K562 (cell line): ENCODE measurements around the gene CDCP1. TPM values are rescaled to one million over a fixed set of nuclear protein-coding genes. Genes with fewer than 3 reads are reported as not detected.
A peak's percentile ranks its signal among the peaks of the same experiment; 100 is the strongest.

ENCODE experiments used
- BACH1 ChIP-seq: fragments of 200-800 bp; sonication (Bioruptor generic); IDR thresholded peaks from 2 replicates; pipeline ENCODE4 v1.6.1; 2016; ENCODE audit warnings: missing genetic modification characterization, missing compliant biosample characterization
- BRD4 ChIP-seq: fragments of 200-600 bp; sonication (generic); IDR thresholded peaks from 2 replicates; pipeline ENCODE4 v1.6.1; 2017; ENCODE audit warnings: inconsistent platforms
- CBX3 ChIP-seq, 2 experiments: IDR thresholded peaks; 1 replicate in 1 of 2; 2 replicates in 1 of 2; pipeline ENCODE4 v1.6.1; 2012; ENCODE audit warnings: inconsistent platforms in 2 of 2, low read length in 2 of 2, borderline replicate concordance in 1 of 2, control low read depth in 1 of 2
- DNMT1 ChIP-seq: fragments of 450-650 bp; IDR thresholded peaks from 2 replicates; pipeline ENCODE4 v1.6.1; 2016; ENCODE audit warnings: antibody characterized with exemption, mild to moderate bottlenecking
- EP300 ChIP-seq: IDR thresholded peaks from 2 replicates; pipeline ENCODE4 v1.6.1; 2012; ENCODE audit warnings: low read length, improper control_type of control experiment
- ETV6 ChIP-seq, 3 experiments: fragments of 150-350 bp in 1 of 3; sonication (generic) in 1 of 3; formaldehyde crosslinking in 1 of 3; IDR thresholded peaks; 2 replicates each; pipeline versions ENCODE4 v1.6.1 to v1.8.0; 2014 to 2022; ENCODE audit warnings: borderline replicate concordance in 2 of 3, low read depth in 2 of 3, antibody characterized with exemption in 1 of 3, low read length in 1 of 3, mild to moderate bottlenecking in 1 of 3, missing genetic modification reagents in 1 of 3
- KLF16 ChIP-seq: IDR thresholded peaks from 2 replicates; pipeline ENCODE4 v1.6.1; 2016; ENCODE audit warnings: antibody characterized with exemption
- LARP7 ChIP-seq: fragments of 450-650 bp; IDR thresholded peaks from 2 replicates; pipeline ENCODE4 v1.6.1; 2016
- PTTG1 ChIP-seq: fragments of 450-650 bp; IDR thresholded peaks from 2 replicates; pipeline ENCODE4 v1.6.1; 2016; ENCODE audit warnings: low read depth, mild to moderate bottlenecking, missing genetic modification characterization, missing compliant biosample characterization
- RBFOX2 ChIP-seq: fragments of 200-400 bp; formaldehyde crosslinking; IDR thresholded peaks from 2 replicates; pipeline ENCODE4 v1.6.1; 2017; ENCODE audit warnings: low read depth, mild to moderate bottlenecking, low read length, moderate library complexity
- RFX1 ChIP-seq: fragments of 450-650 bp; IDR thresholded peaks from 2 replicates; pipeline ENCODE4 v1.6.1; 2016; ENCODE audit warnings: mild to moderate bottlenecking, moderate library complexity
- SRSF9 ChIP-seq: fragments of 200-400 bp; formaldehyde crosslinking; IDR thresholded peaks from 2 replicates; pipeline ENCODE4 v1.6.1; 2017; ENCODE audit warnings: low read depth, low read length, borderline replicate concordance
- TAF7 ChIP-seq: fragments of 450-650 bp; IDR thresholded peaks from 2 replicates; pipeline ENCODE4 v1.6.1; 2016; ENCODE audit warnings: missing genetic modification characterization, missing compliant biosample characterization
- YBX1 ChIP-seq: fragments of 450-650 bp; IDR thresholded peaks from 2 replicates; pipeline ENCODE4 v1.7.1; 2016; ENCODE audit warnings: mild to moderate bottlenecking
- ZKSCAN1 ChIP-seq: fragments of 150-350 bp; IDR thresholded peaks from 2 replicates; pipeline ENCODE4 v1.6.1; 2016; ENCODE audit warnings: low read depth, low read length
- ZNF124 ChIP-seq: sonication (generic); formaldehyde crosslinking; IDR thresholded peaks from 2 replicates; pipeline ENCODE4 v1.8.1; 2022; ENCODE audit warnings: missing genetic modification reagents
- ZNF134 ChIP-seq: fragments of 250-450 bp; sonication (Bioruptor Pico); conservative IDR thresholded peaks from 2 replicates; pipeline ENCODE4 v1.4.0; 2020
- ZNF3 ChIP-seq: fragments of 250-450 bp; sonication (Bioruptor Pico); IDR thresholded peaks from 2 replicates; pipeline ENCODE4 v1.5.0; 2021; ENCODE audit warnings: mild to moderate bottlenecking, moderate library complexity
- ZNF699 ChIP-seq: fragments of 250-450 bp; sonication (Bioruptor Pico); IDR thresholded peaks from 2 replicates; pipeline ENCODE4 v1.8.0; 2021; ENCODE audit warnings: mild to moderate bottlenecking, moderate library complexity; ENCODE audit not compliant: insufficient replicate concordance
- ZNF79 ChIP-seq: fragments of 250-450 bp; sonication (Bioruptor Pico); IDR thresholded peaks from 2 replicates; pipeline ENCODE4 v1.4.0; 2020; ENCODE audit warnings: low read depth, mild to moderate bottlenecking, moderate library complexity
- ZNF830 ChIP-seq: fragments of 250-450 bp; sonication (Bioruptor Pico); IDR thresholded peaks from 2 replicates; pipeline ENCODE4 v1.5.0; 2021; ENCODE audit warnings: mild to moderate bottlenecking
- ZSCAN32 ChIP-seq: fragments of 450-650 bp; formaldehyde crosslinking; IDR thresholded peaks from 2 replicates; pipeline ENCODE4 v1.4.0; 2020; ENCODE audit warnings: mild to moderate bottlenecking, moderate library complexity
- polyA plus RNA-seq, 8 experiments: library from polyadenylated mRNA; depleted of rRNA in 4 of 8; stranded (reverse) in 5 of 8; unstranded in 3 of 8; fragments of >200 nt; fragmentation: Nextera tagmentation in 2 of 8; fragmentation: Illumina TruSeq in 1 of 8; extraction: Ambion mirVana in 2 of 8; extraction: Trizol in 1 of 8; gene quantifications; 2 replicates each; pipeline versions ENCODE4 v1.2.1 to v1.2.3, GENCODE V29; 2011 to 2014; ENCODE audit warnings: inconsistent platforms in 1 of 8, missing spikeins in 1 of 8
- total RNA-seq, 7 experiments: library from RNA; depleted of rRNA in 6 of 7; stranded (reverse); fragments of >200 nt in 6 of 7; fragmentation: Illumina TruSeq in 2 of 7; extraction: Trizol in 2 of 7; gene quantifications; 2 replicates each; pipeline versions ENCODE4 v1.2.1 to v1.2.3, GENCODE V29; 2011 to 2021; ENCODE audit warnings: low replicate concordance in 1 of 7
- TF ChIP-seq, protein P1 (sequence below): fragments of 250-450 bp; sonication (Bioruptor Pico); IDR thresholded peaks from 2 replicates; pipeline ENCODE4 v1.5.0; 2022; ENCODE audit warnings: mild to moderate bottlenecking
- TF ChIP-seq, protein P2 (sequence below): sonication (generic); formaldehyde crosslinking; IDR thresholded peaks from 2 replicates; pipeline ENCODE4 v1.8.0; 2022; ENCODE audit warnings: missing genetic modification reagents, mild to moderate bottlenecking, moderate library complexity, borderline replicate concordance
- TF ChIP-seq, protein P3 (sequence below): sonication (generic); formaldehyde crosslinking; IDR thresholded peaks from 2 replicates; pipeline ENCODE4 v1.8.0; 2023; ENCODE audit warnings: mild to moderate bottlenecking, missing genetic modification reagents

The CDCP1 gene
- total and polyA plus RNA-seq, 9 of the 15 experiments (the other 6 are each of a cell fraction or from before 2014, with no cell fraction given), result 3.9 to 16.4 (median 5.2) TPM

DNA sequence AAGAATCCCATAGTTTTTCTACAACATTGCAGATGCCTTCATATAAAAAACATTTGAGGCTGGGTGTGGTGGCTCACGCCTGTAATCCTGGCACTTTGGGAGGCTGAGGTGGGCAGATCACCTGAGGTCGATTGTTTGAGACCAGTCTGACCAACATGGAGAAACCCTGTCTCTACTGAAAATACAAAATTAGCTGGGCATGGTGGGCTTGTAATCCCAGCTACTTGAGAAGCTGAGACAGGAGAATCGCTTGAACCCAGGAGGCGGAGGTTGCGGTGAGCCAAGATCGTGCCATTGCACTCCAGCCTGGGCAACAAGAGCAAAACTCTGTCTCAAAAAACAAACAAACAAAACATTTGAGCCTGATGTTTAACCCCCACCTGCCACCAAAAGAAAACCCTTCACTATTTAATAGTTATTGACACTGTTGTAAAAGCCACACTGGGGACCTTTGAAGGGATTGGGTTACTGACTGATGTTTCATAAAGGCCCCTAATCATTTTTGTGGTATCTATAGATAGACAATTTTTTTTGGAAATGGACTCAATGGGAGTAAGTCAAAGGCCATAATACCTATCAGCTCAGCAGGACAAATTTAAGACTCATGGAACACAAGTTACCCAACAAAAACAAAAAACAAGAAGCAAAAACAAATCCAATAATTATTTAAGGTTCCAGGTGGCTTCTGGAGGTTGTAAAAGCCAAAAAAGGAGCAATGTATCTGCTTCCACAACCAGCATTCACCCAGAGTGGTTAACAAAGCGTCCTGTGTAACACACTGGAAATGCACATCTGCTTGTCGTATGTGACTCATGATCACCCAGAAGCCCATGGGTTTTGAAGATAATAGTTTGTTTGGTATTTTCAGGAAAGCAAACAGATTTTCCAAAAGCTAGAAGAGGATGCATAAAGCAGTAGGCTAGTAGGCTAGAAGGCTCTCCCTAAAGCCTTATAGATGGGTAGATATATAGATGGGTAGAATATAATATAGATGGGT is 41.2 kb downstream of the CDCP1 start (continued):
- TF ChIP-seq, protein P1, sequence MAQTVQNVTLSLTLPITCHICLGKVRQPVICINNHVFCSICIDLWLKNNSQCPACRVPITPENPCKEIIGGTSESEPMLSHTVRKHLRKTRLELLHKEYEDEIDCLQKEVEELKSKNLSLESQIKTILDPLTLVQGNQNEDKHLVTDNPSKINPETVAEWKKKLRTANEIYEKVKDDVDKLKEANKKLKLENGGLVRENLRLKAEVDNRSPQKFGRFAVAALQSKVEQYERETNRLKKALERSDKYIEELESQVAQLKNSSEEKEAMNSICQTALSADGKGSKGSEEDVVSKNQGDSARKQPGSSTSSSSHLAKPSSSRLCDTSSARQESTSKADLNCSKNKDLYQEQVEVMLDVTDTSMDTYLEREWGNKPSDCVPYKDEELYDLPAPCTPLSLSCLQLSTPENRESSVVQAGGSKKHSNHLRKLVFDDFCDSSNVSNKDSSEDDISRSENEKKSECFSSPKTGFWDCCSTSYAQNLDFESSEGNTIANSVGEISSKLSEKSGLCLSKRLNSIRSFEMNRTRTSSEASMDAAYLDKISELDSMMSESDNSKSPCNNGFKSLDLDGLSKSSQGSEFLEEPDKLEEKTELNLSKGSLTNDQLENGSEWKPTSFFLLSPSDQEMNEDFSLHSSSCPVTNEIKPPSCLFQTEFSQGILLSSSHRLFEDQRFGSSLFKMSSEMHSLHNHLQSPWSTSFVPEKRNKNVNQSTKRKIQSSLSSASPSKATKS (CRISPR knock-in tag), result no peak
- TF ChIP-seq ZNF134 (CRISPR knock-in tag) (0 out of 2 replicates have a peak, but pooled peaks have one; percentile 52), DNMT1 (no peak), ETV6 (IDR thresholded peaks at IDR 0.05; ENCODE audit: borderline replicate concordance in 1 of 2, low read depth in 2 of 2, low read length in 1 of 2) (no peak), ETV6 (CRISPR knock-in tag; IDR thresholded peaks at IDR 0.05; ENCODE audit: borderline replicate concordance) (no peak), ZNF3 (CRISPR knock-in tag) (no peak), SRSF9 (no peak), ZSCAN32 (CRISPR knock-in tag) (no peak), KLF16 (no peak), ZKSCAN1 (no peak), BRD4 (no peak), LARP7 (no peak), YBX1 (no peak), BACH1 (no peak; the same call in 1 of the 2 replicates), RFX1 (no peak), PTTG1 (tag) (peak; percentile 52; the same call in 1 of the 2 replicates), EP300 (no peak; the same call in 1 of the 2 replicates), ZNF699 (no peak), CBX3 (IDR thresholded peaks at IDR 0.05; ENCODE audit: borderline replicate concordance in 1 of 2, low read length in 2 of 2) (no peak), ZNF830 (CRISPR knock-in tag) (no peak), RBFOX2 (0 out of 2 replicates have a peak, but pooled peaks have one; percentile 18), ZNF79 (CRISPR knock-in tag) (peak; percentile 60; the same call in 1 of the 2 replicates), ZNF124 (CRISPR knock-in tag) (no peak), TAF7 (tag) (peak; percentile 44; the same call in 1 of the 2 replicates)
- TF ChIP-seq, protein P2, sequence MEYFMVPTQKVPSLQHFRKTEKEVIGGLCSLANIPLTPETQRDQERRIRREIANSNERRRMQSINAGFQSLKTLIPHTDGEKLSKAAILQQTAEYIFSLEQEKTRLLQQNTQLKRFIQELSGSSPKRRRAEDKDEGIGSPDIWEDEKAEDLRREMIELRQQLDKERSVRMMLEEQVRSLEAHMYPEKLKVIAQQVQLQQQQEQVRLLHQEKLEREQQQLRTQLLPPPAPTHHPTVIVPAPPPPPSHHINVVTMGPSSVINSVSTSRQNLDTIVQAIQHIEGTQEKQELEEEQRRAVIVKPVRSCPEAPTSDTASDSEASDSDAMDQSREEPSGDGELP (CRISPR knock-in tag), result peak; percentile 72
- TF ChIP-seq, protein P3, sequence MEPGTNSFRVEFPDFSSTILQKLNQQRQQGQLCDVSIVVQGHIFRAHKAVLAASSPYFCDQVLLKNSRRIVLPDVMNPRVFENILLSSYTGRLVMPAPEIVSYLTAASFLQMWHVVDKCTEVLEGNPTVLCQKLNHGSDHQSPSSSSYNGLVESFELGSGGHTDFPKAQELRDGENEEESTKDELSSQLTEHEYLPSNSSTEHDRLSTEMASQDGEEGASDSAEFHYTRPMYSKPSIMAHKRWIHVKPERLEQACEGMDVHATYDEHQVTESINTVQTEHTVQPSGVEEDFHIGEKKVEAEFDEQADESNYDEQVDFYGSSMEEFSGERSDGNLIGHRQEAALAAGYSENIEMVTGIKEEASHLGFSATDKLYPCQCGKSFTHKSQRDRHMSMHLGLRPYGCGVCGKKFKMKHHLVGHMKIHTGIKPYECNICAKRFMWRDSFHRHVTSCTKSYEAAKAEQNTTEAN (CRISPR knock-in tag), result no peak
